Central memory CD8-positive, alpha-beta T cell (primary cell): Measurements from ENCODE around the gene CNPPD1.

Experiments
- ATAC-seq: fragments of 150-1000 bp; cut with Tn5 transposase; replicated peaks from 2 replicates; pipeline ENCODE4 v1.10.0; 2022; ENCODE audit warnings: mild to moderate bottlenecking, moderate FRiP score, moderate number of reproducible peaks; ENCODE audit not compliant: poor library complexity, severe bottlenecking; ENCODE audit errors: extremely low read depth
- DNase-seq, 2 donors: peaks; one replicate each; pipeline ENCODE4 v3.0.0; 2021; ENCODE audit warnings: low spot score in 2 of 2
- H3K27ac Mint-ChIP-seq: one replicate; pipeline ENCODE4 v1.8.0; 2022; ENCODE audit warnings: low read depth, mild to moderate bottlenecking, moderate library complexity, mixed read lengths
- H3K27me3 Mint-ChIP-seq: one replicate; pipeline ENCODE4 v1.8.0; 2022; ENCODE audit warnings: mixed read lengths
- H3K36me3 Mint-ChIP-seq: one replicate; pipeline ENCODE4 v1.8.0; 2022; ENCODE audit warnings: mild to moderate bottlenecking, moderate library complexity, mixed read lengths; ENCODE audit not compliant: insufficient read depth
- H3K4me1 Mint-ChIP-seq: one replicate; pipeline ENCODE4 v1.8.0; 2022; ENCODE audit warnings: mixed read lengths
- H3K4me3 Mint-ChIP-seq: one replicate; pipeline ENCODE4 v1.8.0; 2022; ENCODE audit warnings: mild to moderate bottlenecking, moderate library complexity, mixed read lengths
- H3K9me3 Mint-ChIP-seq: one replicate; pipeline ENCODE4 v1.8.0; 2022; ENCODE audit warnings: mixed read lengths

The CNPPD1 gene

GRCh38 chr2:219214786-219215185 is 38.1 kb upstream of the CNPPD1 start:
- Mint-ChIP-seq H3K27me3 (no peaks in the 10 kb centered on the region), H3K27ac (no peak overlapping the region), H3K4me1 (peaks cover 14% of the 10 kb centered on the region), H3K4me3 (no peak overlapping the region), H3K9me3 (no peaks in the 10 kb centered on the region), H3K36me3 (peaks cover 20% of the 10 kb centered on the region)
- ATAC-seq (no peak), DNase-seq (no peak)

DNA sequence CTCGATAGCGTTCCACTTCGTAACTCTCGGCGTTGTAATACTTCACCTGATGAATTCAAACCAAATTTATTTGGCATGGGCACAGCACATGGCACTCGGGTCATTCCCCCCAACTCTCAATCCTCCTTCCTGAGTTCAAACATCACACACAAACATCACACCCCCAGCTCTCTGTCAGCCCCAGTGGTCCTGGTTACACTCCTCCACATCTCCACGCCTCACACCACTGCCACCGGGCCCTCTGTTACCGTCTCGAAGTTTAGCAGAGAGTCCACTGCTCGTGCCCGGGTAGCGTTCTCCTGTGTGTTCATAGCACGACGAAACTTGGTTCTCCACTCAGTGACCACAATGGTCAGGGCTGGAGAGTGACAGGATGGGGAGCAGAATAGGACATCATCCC is 37.4 kb upstream of the CNPPD1 start:
- ATAC-seq (no peak), DNase-seq (no peak)
- Mint-ChIP-seq H3K4me1 (peaks cover 14% of the 10 kb centered on the region), H3K27ac (no peak overlapping the region), H3K27me3 (no peaks in the 10 kb centered on the region), H3K36me3 (peaks cover 21% of the 10 kb centered on the region), H3K9me3 (no peaks in the 10 kb centered on the region), H3K4me3 (no peak overlapping the region)

GRCh38 chr2:219213486-219214071 is 36.9 kb upstream of the CNPPD1 start:
- ATAC-seq (no peak), DNase-seq (no peak)
- no peak overlapping the region for H3K4me3 Mint-ChIP-seq
- no peaks in the 10 kb centered on the region for H3K9me3 Mint-ChIP-seq
- no peaks in the 10 kb centered on the region for H3K27me3 Mint-ChIP-seq
- no peak overlapping the region for H3K27ac Mint-ChIP-seq
- peaks cover 17% of the 10 kb centered on the region for H3K4me1 Mint-ChIP-seq
- H3K36me3 Mint-ChIP-seq = peaks cover 18% of the 10 kb centered on the region

- no peak overlapping the region for H3K27ac Mint-ChIP-seq
- H3K4me3 Mint-ChIP-seq = no peak overlapping the region
- H3K27me3 Mint-ChIP-seq = no peaks in the 10 kb centered on the region
- DNase-seq (no peak), ATAC-seq (no peak)
- peaks cover 22% of the 10 kb centered on the region for H3K4me1 Mint-ChIP-seq
- no peaks in the 10 kb centered on the region for H3K9me3 Mint-ChIP-seq
- H3K36me3 Mint-ChIP-seq = peaks cover 21% of the 10 kb centered on the region
Observed at GRCh38 chr2:219213026-219213415, 36.3 kb upstream of the CNPPD1 start.

DNA sequence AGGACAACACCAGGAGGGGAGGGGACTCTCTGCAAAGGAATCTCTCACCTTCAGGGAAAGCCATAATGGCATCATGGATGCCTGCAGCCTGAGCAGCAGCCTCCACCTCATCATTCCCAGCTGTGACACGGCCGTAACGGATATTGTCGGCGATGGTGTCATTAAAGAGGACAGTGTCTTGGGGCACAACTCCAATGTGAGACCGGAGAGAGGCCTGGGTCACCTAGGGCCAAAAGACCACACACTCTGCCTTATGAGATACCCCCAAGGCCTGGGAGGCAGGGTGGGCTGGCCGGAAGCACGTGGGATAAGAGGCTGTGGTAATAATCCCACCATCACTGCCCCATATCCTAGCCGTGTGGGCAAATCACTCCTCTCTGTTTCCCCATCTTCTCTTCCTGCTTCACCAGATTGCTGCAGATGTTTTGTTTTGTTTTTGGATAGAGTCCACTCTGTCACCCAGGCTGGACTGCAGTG is 34.2 kb upstream of the CNPPD1 start:
- Mint-ChIP-seq H3K36me3 (peaks cover 29% of the 10 kb centered on the region), H3K4me1 (peaks cover 34% of the 10 kb centered on the region), H3K9me3 (no peaks in the 10 kb centered on the region), H3K27me3 (no peaks in the 10 kb centered on the region), H3K27ac (peak overlapping the region; percentile 91), H3K4me3 (peak overlapping the region; percentile 57)
- ATAC-seq (no peak), DNase-seq (no peak)

DNA sequence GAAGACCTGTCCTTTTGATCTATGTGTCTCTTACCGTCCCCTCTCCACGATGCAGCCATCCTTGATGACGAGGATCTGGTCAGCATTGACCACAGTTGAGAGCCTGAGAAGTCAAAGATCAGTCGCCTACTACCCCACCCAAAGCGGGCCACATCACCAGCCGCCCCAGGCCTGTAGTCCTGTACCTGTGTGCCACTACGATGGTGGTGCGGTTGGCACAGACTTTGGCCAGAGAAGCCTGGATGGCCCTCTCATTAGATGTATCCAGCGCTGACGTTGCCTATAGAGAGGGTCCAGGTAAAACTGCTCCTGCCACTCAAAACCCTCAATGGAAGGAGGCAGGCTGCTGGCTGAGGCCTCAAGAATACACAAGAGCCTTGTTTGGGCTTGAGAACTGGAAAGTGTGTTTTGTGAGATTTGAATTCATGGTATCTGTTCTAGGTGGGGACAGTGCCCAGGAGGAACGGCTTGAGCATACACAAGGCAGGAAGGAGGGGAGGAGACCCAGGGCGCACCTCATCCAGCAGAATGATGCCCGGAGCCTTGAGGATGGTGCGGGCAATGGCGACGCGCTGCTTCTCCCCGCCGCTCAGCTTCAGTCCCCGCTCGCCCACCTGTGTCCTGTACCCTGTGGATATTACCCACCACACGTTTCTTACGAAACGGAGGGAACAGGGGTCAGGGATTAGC is 33.6 kb upstream of the CNPPD1 start:
- Mint-ChIP-seq H3K36me3 (peaks cover 29% of the 10 kb centered on the region), H3K27me3 (no peaks in the 10 kb centered on the region), H3K9me3 (no peaks in the 10 kb centered on the region), H3K27ac (no peak overlapping the region), H3K4me1 (peaks cover 35% of the 10 kb centered on the region), H3K4me3 (no peak overlapping the region)
- DNase-seq = no peak
- ATAC-seq = no peak

GRCh38 chr2:219209236-219210195 is 32.8 kb upstream of the CNPPD1 start:
- Mint-ChIP-seq H3K9me3 (no peaks in the 10 kb centered on the region), H3K36me3 (peaks cover 26% of the 10 kb centered on the region), H3K4me3 (no peak overlapping the region), H3K27me3 (no peaks in the 10 kb centered on the region), H3K27ac (no peak overlapping the region), H3K4me1 (peaks cover 35% of the 10 kb centered on the region)
- no peak for ATAC-seq
- DNase-seq = no peak

DNA sequence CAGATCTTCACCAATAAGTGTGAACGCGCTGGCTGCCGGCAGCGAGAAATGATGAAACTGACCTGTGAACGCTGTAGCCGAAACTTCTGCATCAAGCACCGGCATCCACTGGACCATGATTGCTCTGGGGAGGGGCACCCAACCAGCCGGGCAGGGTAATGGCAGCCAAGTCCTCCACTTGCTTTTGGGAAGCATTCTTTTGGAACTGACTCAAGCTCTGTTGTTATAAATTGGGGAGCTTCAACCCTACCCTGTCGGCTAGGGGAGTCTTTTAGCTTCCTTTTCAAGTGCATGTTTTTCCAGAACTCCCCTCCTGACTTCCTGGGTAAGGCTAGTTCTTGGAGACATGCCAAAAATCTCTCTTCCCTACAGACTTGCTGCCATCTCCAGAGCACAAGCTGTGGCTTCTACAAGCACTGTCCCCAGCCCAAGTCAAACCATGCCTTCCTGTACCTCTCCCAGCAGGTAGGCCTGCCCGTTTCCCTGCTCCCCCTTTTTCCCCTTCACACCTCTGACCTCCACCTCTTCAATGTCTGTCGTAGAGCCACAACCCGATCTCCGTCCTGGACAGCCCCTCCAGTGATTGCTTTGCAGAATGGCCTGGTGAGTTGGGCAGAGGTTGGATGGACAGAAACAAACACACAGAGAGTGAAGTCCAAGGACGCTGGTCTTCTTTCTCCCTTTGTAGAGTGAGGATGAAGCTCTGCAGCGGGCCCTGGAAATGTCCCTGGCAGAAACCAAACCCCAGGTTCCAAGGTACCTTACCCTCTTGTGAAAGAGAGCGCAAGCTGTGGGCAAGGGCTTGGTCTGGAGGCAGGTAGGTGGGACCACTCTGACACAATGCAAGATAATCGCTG is 31.4 kb upstream of the CNPPD1 start:
- H3K27ac Mint-ChIP-seq = no peak overlapping the region
- no peak for DNase-seq

DNA sequence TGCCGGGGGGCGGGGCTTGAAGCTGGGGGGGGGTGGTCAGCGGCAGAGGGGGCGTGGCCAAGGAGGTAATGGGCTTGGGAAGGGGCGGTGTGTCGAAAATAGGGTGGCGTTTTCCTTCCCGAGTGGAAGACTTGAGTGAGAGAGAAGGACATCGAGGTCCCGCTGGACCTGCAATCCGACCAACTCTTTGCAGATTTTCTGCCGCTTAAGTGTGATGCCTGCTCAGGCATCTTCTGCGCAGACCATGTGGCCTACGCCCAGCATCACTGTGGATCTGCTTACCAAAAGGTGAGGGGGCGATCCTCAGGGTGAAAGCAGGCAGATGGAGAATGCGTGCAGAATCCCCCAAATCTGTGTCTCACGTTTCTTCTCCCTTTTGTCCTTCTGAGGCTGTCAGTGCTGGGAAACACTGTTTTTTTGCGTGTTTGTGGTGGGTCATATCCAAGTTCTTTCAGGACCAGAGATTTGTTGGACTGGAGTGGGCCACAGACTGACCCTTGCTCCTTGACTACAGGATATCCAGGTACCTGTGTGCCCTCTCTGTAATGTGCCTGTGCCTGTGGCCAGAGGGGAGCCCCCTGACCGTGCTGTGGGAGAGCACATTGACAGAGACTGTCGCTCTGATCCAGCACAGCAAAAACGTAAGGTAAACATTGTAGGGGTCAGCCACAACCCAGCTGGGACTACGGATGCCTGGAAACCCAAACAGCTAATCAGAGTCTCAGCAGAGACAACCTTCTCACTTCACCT is 30.6 kb upstream of the CNPPD1 start:
- Mint-ChIP-seq H3K36me3 (peaks cover 23% of the 10 kb centered on the region), H3K9me3 (no peaks in the 10 kb centered on the region), H3K4me1 (peaks cover 35% of the 10 kb centered on the region), H3K27ac (peak overlapping the region; percentile 32), H3K4me3 (peak overlapping the region; percentile 86), H3K27me3 (no peaks in the 10 kb centered on the region)
- ATAC-seq (peak; percentile 2), DNase-seq (no peak)

More for the DNA sequence above, 31.4 kb upstream of the CNPPD1 start:
- no peak for ATAC-seq
- H3K4me1 Mint-ChIP-seq = peaks cover 35% of the 10 kb centered on the region
- peaks cover 23% of the 10 kb centered on the region for H3K36me3 Mint-ChIP-seq
- peak overlapping the region; percentile 86 for H3K4me3 Mint-ChIP-seq
- H3K27me3 Mint-ChIP-seq = no peaks in the 10 kb centered on the region
- H3K9me3 Mint-ChIP-seq = no peaks in the 10 kb centered on the region

GRCh38 chr2:219206328-219207133 is 29.8 kb upstream of the CNPPD1 start, which contains the start of gene ZFAND2B:
Gene ZFAND2B (plus strand): TSS chr2:219206782. CDS start chr2:219206988, 206 bp downstream.
- Mint-ChIP-seq H3K4me1 (peaks cover 35% of the 10 kb centered on the region), H3K27ac (peak within 1 kb of the TSS; percentile 92), H3K9me3 (no peaks in the 10 kb centered on the region), H3K36me3 (peaks cover 23% of the 10 kb centered on the region), H3K27me3 (no peaks in the 10 kb centered on the region), H3K4me3 (peak within 1 kb of the TSS; percentile 86)
- DNase-seq (peak; percentile 92), ATAC-seq (peak; percentile 97)

GRCh38 chr2:219205981-219206327 is 29.2 kb upstream of the CNPPD1 start:
- H3K4me1 Mint-ChIP-seq = peaks cover 29% of the 10 kb centered on the region
- no peaks in the 10 kb centered on the region for H3K9me3 Mint-ChIP-seq
- H3K4me3 Mint-ChIP-seq = peak overlapping the region; percentile 86
- ATAC-seq (no peak), DNase-seq (no peak)
- peak overlapping the region; percentile 92 for H3K27ac Mint-ChIP-seq
- no peaks in the 10 kb centered on the region for H3K27me3 Mint-ChIP-seq
- peaks cover 22% of the 10 kb centered on the region for H3K36me3 Mint-ChIP-seq
